HCT116 (cell line): ENCODE measurements around the gene ESM1.

Experiments used
- CTCF ChIP-seq, 3 experiments: fragments of 200-600 bp in 1 of 3; sonication (generic) in 1 of 3; IDR thresholded peaks in 2 of 3; conservative IDR thresholded peaks in 1 of 3; 2 replicates each; pipeline ENCODE4 v1.5.1; 2012 to 2017; ENCODE audit warnings: low read depth in 2 of 3, low read length in 2 of 3, antibody characterized with exemption in 1 of 3, borderline replicate concordance in 1 of 3, control low read depth in 1 of 3, mild to moderate bottlenecking in 1 of 3, mixed read lengths in 1 of 3, mixed run types in 1 of 3, moderate library complexity in 1 of 3; ENCODE audit not compliant: insufficient read depth in 1 of 3
- EGR1 ChIP-seq: IDR thresholded peaks from 2 replicates; pipeline ENCODE4 v1.6.1; 2012; ENCODE audit warnings: low read depth
- EZH2phosphoT487 ChIP-seq: fragments of 200-600 bp; IDR thresholded peaks from 2 replicates; pipeline ENCODE4 v1.6.1; 2018; ENCODE audit warnings: antibody characterized with exemption, borderline replicate concordance
- MAX ChIP-seq: IDR thresholded peaks from 2 replicates; pipeline ENCODE4 v1.6.1; 2012
- POLR2A ChIP-seq: IDR thresholded peaks from 2 replicates; pipeline ENCODE4 v1.7.0; 2011; ENCODE audit warnings: borderline replicate concordance; ENCODE audit not compliant: insufficient read depth, insufficient read length; ENCODE audit errors: extremely low read depth
- REST ChIP-seq: IDR thresholded peaks from 2 replicates; pipeline ENCODE4 v1.6.1; 2012; ENCODE audit warnings: low read depth
- YY1 ChIP-seq: IDR thresholded peaks from 2 replicates; pipeline ENCODE4 v1.6.1; 2011; ENCODE audit warnings: low read length, low read depth, moderate library complexity, mild to moderate bottlenecking; ENCODE audit not compliant: insufficient replicate concordance; ENCODE audit errors: extremely low read depth
- ZNF274 ChIP-seq: fragments of 200-500 bp; sonication (Bioruptor generic); IDR thresholded peaks from 2 replicates; pipeline ENCODE4 v1.6.1; 2014; ENCODE audit warnings: mild to moderate bottlenecking, low read depth, low read length, inconsistent platforms

GRCh38 chr5:55030220-55030619, 44.8 kb upstream of the ESM1 start:
- TF ChIP-seq POLR2A (no peak), REST (no peak), ZNF274 (no peak), EZH2phosphoT487 (no peak), CTCF (IDR thresholded peaks at IDR 0.05 in 2 of 3, conservative IDR thresholded peaks at IDR 0.05 in 1 of 3; ENCODE audit: borderline replicate concordance in 1 of 3, insufficient read depth in 1 of 3, low read depth in 2 of 3, low read length in 2 of 3) (no peak), MAX (no peak), YY1 (no peak), EGR1 (no peak)
